ENCODE measurements around the gene SPACDR.

GRCh38 chr7:100452513-100452912 is 11.5 kb downstream of the SPACDR start:
- no peak for TF ChIP-seq CTCF (conservative IDR thresholded peaks at IDR 0.05; ENCODE audit: low read depth, low read length)
- TF ChIP-seq EZH2 (IDR thresholded peaks at IDR 0.05; ENCODE audit: borderline replicate concordance, low read depth, low read length, poor library complexity, severe bottlenecking): no peak

Data from A673 (cell line).